Lower leg skin (tissue), 3 donors: ENCODE results near the gene SUPT5H.

Source experiments
- POLR2A ChIP-seq, 2 donors: fragments of 450-650 bp; IDR thresholded peaks; one replicate each; pipeline ENCODE4 v1.6.1; 2016 to 2017; ENCODE audit warnings: antibody characterized with exemption in 2 of 2, mild to moderate bottlenecking in 1 of 2, moderate library complexity in 1 of 2
- TF ChIP-seq, protein P1 (sequence below), 3 donors: fragments of 450-650 bp; IDR thresholded peaks; one replicate each; pipeline ENCODE4 v1.5.1; 2016; ENCODE audit warnings: antibody characterized with exemption in 3 of 3, mild to moderate bottlenecking in 3 of 3, moderate library complexity in 2 of 3

DNA sequence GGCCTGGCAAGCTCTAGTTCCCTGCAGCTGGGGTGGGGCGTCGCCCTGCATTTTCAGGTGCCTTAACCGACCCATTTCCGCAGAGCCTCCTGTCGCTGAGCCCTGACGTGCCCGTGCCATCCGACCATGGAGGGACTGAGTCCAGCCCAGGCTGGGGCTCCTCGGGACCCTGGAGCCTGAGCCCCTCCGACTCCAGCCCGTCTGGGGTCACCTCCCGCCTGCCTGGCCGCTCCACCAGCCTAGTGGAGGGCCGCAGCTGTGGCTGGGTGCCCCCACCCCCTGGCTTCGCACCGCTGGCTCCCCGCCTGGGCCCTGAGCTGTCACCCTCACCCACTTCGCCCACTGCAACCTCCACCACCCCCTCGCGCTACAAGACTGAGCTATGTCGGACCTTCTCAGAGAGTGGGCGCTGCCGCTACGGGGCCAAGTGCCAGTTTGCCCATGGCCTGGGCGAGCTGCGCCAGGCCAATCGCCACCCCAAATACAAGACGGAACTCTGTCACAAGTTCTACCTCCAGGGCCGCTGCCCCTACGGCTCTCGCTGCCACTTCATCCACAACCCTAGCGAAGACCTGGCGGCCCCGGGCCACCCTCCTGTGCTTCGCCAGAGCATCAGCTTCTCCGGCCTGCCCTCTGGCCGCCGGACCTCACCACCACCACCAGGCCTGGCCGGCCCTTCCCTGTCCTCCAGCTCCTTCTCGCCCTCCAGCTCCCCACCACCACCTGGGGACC, 37.6 kb upstream of the SUPT5H start:
- TF ChIP-seq POLR2A (IDR thresholded peaks at IDR 0.05), result no peak
- TF ChIP-seq, protein P1, sequence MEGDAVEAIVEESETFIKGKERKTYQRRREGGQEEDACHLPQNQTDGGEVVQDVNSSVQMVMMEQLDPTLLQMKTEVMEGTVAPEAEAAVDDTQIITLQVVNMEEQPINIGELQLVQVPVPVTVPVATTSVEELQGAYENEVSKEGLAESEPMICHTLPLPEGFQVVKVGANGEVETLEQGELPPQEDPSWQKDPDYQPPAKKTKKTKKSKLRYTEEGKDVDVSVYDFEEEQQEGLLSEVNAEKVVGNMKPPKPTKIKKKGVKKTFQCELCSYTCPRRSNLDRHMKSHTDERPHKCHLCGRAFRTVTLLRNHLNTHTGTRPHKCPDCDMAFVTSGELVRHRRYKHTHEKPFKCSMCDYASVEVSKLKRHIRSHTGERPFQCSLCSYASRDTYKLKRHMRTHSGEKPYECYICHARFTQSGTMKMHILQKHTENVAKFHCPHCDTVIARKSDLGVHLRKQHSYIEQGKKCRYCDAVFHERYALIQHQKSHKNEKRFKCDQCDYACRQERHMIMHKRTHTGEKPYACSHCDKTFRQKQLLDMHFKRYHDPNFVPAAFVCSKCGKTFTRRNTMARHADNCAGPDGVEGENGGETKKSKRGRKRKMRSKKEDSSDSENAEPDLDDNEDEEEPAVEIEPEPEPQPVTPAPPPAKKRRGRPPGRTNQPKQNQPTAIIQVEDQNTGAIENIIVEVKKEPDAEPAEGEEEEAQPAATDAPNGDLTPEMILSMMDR (IDR thresholded peaks at IDR 0.05), result no peak
